Activated T-cell treated with anti-CD3 and anti-CD28 coated beads for 24 hours (primary cell): ENCODE measurements around the gene PLSCR2.
A peak's percentile ranks its signal among the peaks of the same experiment; 100 is the strongest.
"Not testable (repeated sequence)": the region's sequence is repeated elsewhere in the genome, so short reads cannot be mapped to it uniquely, and the experiment has no call there.

Experiments
- DNase-seq: peaks from one replicate; pipeline ENCODE4 v3.0.0-alpha.2; 2020; ENCODE audit warnings: low read depth

PLSCR2 gene, protein sequence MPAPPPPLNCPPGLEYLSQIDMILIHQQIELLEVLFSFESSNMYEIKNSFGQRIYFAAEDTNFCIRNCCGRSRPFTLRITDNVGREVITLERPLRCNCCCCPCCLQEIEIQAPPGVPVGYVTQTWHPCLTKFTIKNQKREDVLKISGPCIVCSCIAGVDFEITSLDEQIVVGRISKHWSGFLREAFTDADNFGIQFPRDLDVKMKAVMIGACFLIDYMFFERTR

DNA sequence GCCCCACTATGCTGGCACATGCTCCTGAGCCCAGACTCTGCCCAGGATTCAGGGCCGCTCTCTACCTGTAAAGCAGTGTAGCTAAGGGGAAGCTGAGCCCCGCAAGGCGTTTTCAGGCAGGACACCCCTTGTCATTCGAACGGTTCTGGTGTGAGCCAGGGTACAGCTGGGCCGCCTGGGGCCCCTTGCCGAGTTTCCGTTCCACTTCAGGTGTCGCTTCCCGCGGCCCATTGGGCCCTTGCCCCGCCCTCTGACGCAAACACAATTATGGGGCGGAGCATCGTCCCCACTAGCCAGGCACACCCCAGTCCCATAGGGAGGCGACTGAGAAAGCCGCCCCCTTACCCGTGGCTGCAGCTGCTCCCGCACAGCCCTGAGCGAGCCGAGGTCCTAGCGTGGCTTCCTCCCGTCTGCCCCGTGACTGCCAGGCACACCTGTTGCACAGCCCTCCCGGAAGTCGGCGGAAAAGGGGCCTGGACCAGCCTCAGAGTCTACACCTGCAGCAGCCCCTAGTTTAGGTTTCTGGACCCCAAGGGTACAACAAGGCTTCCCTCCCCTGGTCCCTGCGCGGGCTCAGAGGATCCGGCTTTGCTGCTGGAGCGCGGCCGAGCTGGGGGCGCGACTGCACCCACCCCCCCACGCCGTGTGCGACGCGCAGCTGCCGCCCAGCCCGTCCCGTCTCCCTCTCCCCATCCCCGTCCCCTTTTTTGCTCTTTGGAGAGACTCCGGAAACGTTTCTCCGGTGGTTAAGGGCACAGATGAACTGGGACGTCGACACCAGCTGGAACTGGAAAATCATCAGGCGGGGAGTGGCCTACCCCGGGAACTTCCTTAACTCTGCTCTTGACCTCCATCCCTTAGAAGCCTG lies at the start of gene PLSCR2:
Gene PLSCR2, minus strand, starts transcription at position 412 of the 868 bp plus-strand sequence. CDS start 9,657 bp downstream, outside the sequence.
- peak; percentile 51 for DNase-seq

DNA sequence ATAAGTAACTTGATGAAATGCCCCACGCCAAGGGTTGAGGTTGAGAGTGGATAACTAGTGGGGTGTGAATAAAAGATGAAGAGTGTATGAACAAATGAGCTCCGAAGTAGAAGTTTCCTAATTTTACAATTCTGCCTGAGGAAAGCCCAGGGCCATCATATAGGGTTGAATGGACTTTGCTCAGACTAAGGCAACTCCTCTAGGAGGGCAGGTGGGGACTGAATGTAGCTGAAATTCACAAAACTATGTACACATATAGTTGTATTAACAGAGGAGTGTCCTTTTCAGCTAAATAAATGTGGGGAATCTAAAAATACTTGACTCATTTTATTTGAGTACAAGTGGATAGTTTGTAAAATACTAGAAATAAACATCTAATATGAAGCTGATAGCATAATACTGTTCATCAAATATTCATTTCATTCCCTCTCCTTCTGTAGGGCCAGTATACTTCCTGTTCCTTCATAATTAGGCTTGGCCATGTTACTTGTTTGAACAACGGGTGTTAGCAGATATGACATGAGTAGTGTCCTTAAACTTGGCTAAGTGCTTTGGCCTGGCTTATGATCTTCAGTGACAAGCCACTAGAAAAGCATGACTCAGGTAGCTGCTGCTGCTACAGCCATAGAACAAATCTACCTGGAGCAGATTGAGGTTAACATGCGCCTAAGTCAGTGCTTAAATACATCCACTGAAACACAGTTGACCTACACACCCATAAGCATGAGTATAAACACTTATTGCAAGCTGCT lies 48.5 kb upstream of the PLSCR2 start:
- DNase-seq = no peak

DNA sequence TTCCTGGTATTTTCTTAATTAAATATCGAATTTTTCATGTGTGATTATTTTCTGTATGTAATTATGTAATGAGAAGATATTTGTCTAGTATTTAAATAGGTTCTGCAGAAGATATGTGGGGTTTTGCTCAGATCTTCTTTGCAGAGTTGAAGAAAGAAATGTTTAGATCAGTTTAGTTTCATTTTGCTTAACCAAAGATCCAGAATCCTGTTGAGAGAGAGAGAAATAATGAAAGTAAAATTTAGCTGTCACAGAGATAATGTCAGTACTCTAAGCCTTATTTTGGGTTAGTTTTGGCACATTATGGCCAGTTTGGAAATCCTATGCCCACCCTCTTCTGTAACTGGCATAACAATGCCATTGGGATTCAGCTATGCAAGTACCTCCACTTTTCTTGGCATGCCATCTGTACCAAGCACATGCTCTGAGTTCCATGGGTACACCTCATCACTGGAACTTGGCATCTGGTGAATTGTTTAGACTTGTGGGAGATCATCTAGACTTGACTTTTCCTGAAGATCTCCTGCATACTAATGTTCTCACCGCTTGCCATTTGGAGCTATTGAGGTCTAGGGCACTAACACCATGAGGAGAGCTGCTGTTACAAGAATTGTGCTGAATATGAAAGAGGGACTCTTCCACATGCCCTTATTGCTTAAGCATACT lies 44.2 kb upstream of the PLSCR2 start:
- DNase-seq = no peak

DNA sequence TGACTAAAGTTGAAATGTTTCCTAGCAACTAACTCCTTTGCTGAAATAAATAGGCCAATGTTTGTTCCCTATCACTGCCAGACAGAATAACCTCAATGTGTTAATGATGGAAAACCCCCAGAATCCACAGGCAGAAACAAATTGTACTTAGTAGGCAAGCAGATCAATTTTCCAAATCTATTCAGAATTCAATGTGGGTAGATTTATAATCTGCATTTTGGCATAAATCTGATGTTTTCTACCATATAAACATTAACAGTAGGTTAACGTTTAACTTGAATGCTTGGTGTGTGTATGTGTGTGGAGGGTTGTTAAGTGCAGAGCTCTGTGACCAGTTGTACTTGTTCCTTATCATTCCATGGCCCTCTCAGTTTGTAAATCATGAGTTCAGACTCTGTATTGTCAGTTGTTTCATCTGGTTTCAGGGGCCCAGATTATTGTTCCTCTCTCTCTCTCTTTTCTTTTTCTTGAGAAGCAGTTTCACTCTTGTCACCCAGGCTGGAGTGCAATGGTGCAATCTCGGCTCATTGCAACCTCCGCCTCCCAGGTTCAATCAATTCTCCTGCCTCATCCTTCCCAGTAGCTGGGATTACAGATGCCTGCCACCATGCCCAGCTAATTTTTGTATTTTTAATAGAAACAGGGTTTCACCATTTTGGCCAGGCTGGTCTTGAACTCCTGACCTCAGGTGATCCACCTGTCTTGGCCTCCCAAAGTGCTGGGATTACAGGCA lies 42.2 kb upstream of the PLSCR2 start:
- DNase-seq = no peak

DNA sequence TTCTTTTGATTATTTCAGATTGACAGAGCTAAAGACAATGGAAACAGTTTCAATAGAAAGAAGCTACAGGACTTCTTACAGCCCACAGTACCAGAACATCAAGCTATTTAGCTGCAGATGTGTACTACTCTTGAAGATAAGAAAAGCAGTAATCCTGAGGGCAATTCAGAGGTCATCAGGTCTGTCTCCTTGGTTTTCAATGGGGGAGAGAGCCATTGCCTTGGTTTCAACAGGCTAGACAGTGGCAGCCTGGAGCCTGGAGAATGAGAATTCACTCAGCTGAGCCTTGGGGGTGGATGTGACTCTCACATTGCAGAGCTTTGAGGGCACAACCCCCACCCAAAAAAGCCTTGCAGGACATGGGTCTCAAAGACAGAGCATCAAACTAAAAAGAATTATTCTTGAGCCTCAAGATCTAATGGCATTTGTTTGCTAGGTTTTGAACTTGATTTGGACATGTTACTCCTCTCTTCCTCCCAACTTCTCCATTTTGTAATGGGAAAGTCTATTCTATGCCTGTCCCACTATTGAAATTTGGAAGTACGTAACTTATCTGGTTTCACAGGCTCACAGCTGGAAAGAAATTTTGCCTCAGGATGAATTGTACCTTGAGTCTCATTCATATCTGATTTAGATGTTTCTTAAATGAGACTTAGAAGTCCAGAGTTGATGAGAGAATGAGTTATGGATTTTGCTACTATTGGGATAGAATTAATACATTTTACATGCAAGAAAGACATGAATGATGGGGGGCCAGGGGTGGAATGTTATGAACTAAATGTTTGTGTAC lies 38.2 kb upstream of the PLSCR2 start:
- no peak for DNase-seq

DNA sequence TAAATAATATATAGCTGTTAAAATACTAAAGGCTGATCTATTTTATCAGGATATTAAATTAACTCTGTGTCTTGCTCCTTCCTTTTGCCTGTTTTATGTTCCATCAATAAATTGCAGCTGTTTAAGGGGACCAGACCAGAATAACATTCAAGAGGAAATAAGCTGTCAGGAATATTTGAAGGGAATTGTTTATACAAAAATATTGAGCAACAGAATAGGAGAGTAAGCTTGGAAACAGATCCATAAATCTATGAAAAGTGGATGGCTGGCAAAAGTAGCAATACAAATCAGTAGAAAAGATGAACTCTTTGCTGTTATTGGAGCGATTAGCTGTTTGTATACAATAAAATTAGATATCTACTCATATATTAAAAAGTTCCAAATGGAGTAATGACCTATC lies 36.2 kb upstream of the PLSCR2 start:
- no peak for DNase-seq

DNA sequence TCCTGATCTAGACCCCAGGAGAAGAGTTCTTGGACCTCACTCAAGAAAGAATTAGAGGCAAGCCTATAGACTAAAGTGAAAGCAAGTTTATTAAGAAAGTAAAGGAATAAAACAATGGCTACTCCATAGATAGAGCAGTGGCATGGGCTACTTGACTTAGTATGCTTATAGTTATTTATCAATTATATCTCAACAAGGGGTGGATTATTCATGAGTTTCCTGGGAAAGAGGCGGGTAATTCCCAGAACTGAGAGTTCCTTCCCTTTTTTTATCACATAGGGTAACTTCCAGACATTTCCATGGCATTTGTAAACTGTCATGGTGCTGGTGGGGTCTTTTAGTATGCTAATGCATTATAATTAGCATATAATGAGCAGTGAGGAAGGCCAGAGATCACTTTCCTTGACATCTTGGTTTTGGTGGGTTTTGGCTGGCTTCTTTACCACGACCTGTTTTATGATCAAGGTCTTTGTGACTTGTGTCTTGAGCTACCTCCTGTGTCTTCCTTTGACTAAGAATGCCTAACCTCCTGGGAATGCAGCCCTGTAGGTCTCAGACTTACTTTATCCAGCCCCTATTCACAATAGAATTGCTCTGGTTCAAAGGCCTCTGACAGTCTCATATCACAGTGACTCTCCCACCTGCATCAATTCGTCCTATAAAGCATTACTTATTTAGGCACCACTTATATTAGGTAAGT lies 35.3 kb upstream of the PLSCR2 start:
- no peak for DNase-seq

DNA sequence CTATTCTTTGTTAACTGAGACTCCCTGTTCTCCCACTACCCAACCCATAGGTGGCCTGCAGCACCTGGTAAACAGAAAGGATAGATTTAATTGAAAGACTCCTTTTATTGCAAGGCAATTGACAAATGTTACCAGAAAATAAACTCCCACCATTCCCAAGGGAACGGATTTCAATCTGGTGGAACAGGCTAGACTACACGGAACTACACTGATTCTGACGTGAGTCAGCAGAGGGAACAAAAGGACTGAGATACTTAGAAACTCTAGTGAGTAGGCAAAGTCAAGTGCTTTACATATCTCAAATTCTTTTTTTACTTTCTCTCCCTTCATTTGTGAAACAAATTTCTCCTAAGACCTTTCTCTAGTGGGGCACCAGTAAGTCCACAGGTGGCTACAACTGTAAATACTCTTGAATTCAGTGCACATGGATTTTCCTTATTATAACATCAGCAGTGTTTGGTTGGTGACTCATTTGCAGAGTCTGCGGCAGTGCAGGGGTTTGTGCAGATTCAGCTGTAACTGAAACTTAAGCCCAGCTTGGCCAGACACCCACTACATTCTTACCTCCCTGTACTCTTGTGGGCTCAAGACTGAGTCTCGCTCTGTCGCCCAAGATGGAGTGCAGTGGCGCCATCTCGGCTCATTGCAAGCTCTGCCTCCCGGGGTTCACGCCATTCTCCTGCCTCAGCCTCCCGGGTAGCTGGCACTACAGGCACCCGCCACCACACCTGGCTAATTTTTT lies 34.3 kb upstream of the PLSCR2 start:
- no peak for DNase-seq

DNA sequence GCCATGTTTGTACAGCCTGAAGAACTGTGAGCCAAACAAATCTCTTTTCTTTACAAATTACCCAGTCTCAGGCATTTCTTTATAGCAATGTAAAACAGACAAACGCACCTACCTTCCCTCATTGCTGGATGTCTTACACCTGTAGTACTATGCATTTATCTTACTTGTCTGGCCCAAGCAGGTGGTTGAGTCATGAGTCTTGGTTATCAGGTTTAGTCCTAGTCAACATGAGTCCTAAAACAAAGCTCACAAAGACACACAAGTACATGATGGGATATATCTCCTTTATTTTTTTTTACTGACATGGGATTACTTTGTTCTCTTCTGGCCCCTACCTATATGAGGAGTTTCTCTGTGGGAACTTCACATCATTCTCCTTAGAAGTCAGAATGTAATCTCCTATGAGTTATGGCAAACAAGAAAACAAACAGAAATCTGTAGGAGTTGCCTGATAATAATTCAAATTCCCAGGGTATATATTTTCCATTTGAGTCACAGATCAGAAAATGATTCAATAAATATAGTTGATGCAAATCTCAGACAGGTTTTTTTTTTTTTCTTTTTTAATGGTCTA lies 33.6 kb upstream of the PLSCR2 start:
- DNase-seq = no peak

DNA sequence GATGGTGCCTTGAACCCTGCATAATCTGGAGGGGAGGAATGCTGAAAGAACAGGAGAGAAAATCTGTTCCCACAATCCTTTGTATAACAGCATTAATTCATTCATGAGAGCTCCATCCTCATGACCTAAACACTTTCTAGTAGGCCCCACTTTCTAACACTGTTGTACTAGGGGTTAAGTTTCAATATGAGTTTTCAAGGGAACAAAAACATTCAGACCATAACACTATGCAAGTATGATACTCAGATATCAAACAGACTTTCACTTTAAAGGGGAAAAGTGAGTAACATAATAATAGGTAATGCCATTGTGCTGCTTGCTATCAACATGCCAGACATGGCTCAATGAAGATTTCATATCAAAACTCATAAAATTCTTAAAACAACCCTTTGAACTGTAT lies 32.4 kb upstream of the PLSCR2 start:
- no peak for DNase-seq

DNA sequence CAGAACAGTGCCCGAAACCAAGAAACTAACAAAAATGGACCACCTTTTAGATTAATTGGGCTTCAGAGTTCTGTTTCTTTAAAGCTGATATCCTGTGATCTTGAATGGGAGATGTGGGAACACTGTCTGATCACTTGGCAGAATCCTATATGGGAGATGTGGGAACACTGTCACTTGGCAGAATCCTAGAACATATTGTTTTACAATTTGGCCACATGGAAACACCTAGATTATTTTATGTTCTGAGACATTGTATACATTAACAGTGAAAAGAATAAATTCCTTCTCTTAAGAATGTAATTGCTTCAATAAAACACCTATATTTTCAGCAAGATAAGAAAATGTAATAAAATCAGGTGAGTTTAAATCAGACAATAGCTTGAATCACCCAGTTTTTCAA lies 30.3 kb upstream of the PLSCR2 start:
- DNase-seq = no peak

DNA sequence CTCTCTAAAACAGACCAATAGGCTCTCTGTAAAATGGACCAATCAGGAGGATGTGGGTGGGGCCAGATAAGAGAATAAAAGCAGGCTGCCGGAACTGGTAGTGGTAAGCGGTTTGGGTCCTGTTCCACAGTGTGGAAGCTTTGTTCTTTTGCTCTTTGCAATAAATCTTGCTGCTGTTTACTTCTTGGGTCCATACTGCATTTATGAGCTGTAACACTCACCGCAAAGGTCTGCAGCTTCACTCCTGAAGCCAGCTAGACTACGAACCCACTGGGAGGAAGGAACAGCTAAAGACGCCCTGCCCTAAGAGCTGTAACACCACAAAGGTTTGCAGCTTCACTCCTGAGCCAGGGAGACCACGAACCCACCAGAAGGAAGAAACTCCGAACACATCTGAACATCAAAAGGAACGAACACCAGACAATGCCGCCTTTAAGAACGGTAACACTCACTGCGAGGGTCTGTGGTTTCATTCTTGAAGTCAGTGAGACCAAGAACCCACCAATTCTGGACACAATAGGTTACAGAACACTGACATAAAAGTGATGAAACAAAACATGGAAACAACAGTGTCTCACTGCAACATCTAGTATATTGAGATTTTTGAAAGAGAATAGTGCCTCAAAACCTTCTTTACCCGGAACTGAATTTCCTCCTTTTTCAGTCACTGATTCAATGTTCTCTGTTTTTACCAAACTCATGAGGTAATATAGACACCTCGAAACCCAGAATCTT lies 28.8 kb upstream of the PLSCR2 start:
- DNase-seq = peak; percentile 7

DNA sequence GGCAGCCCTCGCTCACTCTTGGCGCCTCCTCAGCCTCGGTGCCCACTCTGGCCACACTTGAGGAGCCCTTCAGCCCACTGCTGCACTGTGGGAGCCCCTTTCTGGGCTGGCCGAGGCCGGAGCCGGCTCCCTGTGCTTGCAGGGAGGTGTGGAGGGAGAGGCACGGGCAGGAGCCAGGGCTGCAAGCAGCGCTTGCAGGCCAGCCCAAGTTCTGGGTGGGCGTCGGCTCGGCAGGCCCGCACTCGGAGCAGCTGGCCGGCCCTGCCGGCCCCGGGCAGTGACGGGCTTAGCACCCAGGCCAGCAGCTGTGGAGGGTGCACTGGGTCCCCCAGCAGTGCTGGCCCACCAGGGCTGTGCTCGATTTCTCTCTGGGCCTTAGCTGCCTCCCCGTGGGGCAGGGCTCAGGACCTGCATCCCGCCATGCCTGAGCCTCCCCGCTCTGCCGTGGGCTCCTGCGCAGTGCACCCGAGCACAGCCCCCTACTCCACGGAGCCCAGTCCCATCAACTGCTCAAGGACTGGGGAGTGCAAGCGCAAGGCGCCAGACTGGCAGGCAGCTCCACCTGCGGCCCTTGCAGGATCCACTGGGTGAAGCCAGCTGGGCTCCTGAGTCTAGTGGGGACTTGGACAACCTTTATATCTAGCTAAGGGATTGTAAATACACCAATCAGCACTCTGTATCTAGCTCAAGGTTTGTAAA lies 27.9 kb upstream of the PLSCR2 start:
- not testable (repeated sequence) for DNase-seq

DNA sequence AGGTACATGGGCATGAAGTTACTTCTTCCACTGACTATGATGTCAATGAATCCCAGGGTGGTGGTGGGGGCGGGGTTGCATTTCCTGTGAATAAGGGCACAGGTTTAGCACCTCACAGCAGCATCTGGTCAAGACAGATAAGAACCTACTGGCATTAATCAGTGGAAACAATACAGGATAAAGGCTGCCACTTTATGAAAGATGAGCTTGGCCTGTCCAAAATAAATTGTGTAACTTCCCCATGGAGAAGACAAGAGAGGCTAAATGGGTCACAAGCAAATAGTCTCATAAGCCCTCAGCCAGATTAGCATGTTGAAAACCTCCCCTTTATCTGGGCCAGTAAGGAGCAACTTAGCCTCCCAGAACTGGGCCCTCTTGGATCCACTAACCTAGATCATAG lies 27.4 kb upstream of the PLSCR2 start:
- no peak for DNase-seq

DNA sequence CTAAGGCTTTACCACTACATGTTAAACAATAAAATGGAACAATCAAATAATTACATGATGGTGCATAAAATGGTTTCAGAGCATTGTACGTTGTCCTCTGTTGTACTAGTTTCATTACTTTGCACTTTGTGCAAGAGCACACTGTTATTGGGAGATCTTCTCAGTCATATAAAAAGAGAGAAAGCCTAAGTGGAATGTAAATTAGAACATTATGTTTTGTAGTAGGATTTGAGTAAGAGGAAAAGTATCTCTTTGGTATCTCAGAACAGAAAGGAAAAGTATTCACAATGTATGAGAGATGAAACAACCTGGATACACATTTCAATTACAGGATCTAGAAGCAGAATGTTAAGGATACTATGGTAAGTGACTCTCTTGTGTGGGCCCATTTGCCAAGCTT lies 26.9 kb upstream of the PLSCR2 start:
- DNase-seq = no peak

DNA sequence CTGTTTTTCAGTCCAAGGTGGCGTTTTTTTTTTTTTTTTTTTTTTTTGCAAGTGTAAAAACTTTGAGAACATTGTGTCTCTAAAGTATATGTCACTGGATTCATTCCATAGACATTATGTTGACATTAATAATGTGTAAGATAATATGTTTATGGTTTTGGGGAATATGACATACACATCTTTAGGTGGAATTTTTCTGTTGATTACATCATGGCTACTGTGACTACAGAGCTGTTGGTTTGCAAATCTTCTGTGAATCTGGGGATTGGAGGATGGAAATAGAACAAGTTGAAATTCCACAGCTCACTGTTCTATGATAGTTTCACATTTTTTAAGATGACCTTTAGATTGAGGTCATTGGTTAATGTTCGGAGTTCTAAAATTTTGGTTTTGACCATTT lies 24.4 kb upstream of the PLSCR2 start:
- DNase-seq = no peak

DNA sequence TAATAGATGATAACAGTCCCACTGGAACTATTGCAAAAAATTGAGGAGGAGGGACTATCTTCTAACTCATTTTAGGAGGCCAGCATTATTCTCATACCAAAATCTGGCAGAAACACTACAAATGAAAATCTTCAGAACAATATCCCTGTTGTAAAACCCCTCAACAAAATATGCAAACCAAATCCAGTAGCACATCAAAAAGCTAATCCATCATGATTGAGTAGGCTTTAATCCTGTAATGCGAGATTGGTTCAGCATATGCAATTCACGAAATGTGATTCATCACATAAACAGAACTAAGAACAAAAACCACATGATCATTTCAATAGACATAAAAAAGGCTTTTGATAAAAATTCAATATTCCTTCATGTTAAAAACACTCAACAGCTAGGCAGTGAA lies 23.9 kb upstream of the PLSCR2 start:
- no peak for DNase-seq

DNA sequence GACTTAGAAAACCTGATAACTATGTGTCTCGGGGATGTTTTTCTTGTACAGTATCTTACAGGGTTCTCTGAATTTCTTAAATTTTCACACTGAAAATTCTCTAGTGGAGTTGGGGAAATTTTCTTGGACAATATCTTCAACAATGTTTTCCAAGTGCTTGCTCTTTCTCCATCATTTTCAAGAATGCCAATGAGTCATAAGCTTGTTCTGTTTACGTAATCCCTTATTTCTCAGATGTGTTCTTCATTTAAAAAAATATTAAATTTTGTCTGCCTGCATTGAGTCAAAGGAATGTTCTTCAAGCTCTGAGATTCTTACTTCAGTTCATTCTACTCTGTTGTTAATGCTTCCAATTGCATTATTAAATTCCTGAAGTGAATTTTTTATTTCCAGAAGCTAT lies 21.9 kb upstream of the PLSCR2 start:
- no peak for DNase-seq
